Measurements from ENCODE around the gene ABCA2.

The ABCA2 gene

GRCh38 chr9:137071282-137071681 lies 43.2 kb upstream of the ABCA2 start:
- no peak for DNase-seq (ENCODE audit: low read depth)
- H3K4me3 ChIP-seq (ENCODE audit: low read depth, low read length) = no peak overlapping the region
- TF ChIP-seq CTCF (conservative IDR thresholded peaks at IDR 0.05; ENCODE audit: low read depth, low read length) = no peak

- H3K4me3 ChIP-seq (ENCODE audit: low read depth, low read length) = peak overlapping the region; percentile 43
- TF ChIP-seq CTCF (conservative IDR thresholded peaks at IDR 0.05; ENCODE audit: low read depth, low read length) = peak; percentile 11
These were observed 42.9 kb upstream of the ABCA2 start for GRCh38 chr9:137070906-137071275.

DNA sequence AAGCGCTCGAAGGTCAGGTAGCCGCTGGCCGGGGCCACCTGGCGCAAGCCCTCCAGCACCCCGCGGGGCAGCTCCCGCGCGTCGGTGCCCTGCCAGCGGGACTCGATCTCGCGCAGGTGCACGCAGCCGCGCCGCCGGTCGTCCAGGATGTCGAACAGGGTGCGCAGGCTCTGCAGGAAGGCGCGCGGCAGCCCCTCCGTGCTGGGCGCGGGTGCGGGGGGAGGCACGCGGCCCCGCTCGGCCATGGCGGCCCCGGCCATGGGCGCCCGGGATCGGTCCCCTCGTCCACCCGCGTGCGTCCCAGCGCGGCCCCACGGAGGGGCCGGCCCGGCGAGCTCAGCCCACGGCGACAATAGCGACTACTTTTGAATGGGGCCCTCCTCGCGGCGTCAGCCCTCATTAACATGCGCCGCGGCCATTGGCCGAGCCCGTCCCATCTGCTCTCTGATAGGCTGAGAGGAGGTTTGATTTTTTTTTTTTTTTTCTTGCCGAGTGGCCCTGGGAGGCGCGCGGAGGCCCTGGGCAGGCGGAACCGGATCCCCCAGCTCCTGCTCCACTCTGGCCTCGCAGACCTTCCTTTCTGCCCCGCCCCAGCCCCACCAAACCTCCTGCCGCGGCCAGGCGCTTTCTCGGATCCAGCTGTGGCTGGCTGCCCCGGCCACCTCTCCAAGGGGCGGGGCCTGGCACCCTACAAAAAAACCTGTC lies 42.3 kb upstream of the ABCA2 start, which contains the start of gene SAPCD2:
TSS of gene SAPCD2 (minus strand) at position 357 of the 705 bp plus-strand sequence. CDS start at position 260, 97 bp downstream.
- TF ChIP-seq CTCF (conservative IDR thresholded peaks at IDR 0.05; ENCODE audit: low read depth, low read length) = no peak
- peak; percentile 81 for DNase-seq (ENCODE audit: low read depth)

More at GRCh38 chr9:137070906-137071275, 42.9 kb upstream of the ABCA2 start:
- no peak for DNase-seq (ENCODE audit: low read depth)

GRCh38 chr9:137069508-137070091 lies 41.6 kb upstream of the ABCA2 start:
- no peak overlapping the region for H3K4me3 ChIP-seq (ENCODE audit: low read depth, low read length)
- TF ChIP-seq CTCF (conservative IDR thresholded peaks at IDR 0.05; ENCODE audit: low read depth, low read length) = no peak
- DNase-seq (ENCODE audit: low read depth) = no peak

More for the DNA sequence above, 42.3 kb upstream of the ABCA2 start, which contains the start of gene SAPCD2:
- H3K4me3 ChIP-seq (ENCODE audit: low read depth, low read length) = peak within 1 kb of the TSS; percentile 43

DNA sequence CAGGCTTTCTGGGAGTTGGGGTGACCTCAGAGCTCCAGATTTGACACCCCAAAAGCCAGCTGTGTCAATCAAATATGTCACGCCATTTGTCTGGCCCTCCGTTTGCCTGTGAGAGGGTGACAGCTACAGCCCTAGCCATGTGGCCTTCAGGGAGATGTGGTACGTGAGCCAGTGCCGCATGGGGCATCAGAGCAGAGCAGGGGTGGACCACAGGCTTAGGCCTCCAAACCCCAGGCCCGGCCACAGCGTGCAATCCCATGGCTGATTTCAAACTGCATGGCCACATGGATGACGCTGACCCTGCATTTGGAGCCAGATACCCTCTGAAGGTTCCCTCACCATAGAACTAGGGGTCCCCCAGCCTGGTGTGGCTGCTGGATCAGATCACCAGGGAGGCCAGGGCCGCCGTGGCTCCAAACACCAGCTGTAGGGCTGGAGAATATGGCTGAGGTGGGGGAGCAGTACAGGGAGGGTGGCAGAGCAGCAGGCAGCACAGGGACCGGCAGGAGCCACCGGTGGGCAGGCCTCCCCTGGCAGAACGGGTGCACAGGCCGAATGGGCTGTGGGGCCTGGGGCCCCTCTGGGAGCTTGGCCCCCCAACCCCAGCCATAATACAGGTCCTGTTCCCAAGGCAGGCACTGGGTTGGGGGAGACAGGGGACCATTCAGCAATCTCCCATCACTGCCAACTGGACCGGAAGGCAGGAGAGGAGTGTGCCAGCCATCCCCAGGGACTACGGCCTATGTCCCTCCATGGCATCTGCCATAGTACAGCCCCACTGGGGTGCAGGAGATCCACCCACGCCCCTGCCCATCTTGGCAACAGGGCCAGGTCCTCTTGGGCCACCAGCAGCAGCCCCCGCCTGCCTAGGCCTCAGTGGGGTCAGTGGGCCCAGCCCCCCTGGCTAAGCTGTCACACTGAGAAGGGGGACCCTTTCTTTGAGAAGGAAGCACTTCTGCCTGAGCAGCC lies 40.8 kb upstream of the ABCA2 start:
- H3K4me3 ChIP-seq (ENCODE audit: low read depth, low read length) = no peak overlapping the region
- DNase-seq (ENCODE audit: low read depth) = no peak
- no peak for TF ChIP-seq CTCF (conservative IDR thresholded peaks at IDR 0.05; ENCODE audit: low read depth, low read length)

DNA sequence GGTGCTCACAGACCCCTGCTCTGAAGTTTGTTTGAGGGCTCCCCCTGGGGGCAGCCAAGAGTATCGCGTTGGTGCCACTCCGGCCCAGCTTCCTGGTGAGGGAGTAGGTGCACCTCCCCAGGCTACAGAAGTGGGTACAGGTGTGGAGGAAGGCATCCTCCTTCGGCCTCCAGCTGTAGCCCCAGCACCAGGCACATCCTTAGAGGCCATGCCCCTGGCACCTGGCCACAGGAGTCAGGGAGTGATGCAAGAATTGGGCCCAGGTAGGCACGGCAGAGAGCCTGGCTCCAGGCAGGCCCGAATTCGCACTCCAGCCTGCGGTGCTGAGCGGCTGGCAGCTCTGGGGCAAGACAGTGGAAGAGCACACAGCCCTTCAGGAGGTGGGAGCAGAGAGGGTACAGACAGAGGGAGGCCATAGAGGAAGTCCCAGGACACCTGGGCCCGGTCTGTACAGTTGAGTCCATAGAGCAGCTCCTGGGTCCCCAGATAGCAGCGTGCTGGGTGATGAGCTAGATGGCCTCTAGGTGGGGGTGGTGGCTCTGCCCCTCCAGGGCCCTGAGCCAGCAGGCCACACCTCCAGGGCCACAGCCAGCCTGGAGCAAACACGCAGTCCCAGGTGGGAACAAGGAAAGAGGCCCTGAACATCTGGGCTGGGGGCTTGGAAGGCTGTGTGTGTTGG lies 40.0 kb upstream of the ABCA2 start:
- TF ChIP-seq CTCF (conservative IDR thresholded peaks at IDR 0.05; ENCODE audit: low read depth, low read length) = peak; percentile 88
- no peak overlapping the region for H3K4me3 ChIP-seq (ENCODE audit: low read depth, low read length)
- DNase-seq (ENCODE audit: low read depth) = peak; percentile 83

Measured in choroid plexus epithelial cell (primary cell).